GM21786 (cell line): ENCODE results near the gene TPX2.

Experiments
- ATAC-seq: cut with Tn5 transposase; IDR thresholded peaks from one replicate; pipeline ENCODE4 v1.9.1; 2021; ENCODE audit not compliant: unreplicated experiment

TPX2 gene

DNA sequence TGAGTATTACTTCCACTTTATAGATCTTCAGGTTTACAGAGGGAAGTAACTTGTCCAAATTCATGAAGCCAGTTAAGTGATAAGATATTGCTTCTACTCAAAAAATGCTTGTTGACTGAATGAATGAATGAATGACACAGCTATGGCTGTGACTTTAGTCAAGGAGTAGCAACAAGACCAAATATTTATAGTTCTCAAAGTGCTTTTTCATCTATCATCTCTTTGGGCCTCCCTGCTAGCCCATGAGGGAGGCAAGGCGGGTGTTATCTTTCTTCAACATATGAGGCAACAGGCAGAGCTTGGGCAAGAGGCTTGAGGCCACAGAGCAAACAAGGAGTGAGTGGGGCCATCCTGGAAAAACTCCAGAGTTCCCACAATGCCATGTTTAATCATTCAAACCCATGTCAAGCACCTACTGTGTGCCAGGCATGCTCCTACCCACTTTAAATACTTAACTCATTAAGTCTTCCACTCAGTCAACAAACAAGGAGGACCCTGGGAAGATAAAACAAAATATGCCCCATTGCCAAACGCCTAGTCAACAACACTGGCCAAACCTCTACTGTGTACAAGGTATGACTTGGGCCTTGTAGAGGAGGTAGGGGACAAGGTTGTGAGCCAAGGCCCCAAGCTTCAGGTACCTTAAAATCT, 32.4 kb upstream of the TPX2 start:
- ATAC-seq: no peak

DNA sequence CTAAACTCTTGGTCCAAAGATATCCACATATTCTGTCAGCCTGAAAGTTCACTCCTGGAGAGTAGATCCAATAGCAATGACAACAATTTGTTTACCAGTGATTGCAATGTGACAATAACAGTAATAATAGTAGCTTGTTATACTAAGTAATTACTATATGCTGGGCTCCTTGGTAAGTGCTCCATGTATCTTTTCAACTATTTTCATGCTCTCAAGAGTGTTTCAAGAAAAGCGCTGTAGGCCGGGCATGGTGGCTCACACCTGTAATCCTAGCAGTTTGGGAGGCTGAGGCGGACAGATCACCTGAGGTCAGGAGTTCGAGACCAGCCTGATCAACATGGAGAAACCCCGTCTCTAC, 31.9 kb upstream of the TPX2 start:
- no peak for ATAC-seq

DNA sequence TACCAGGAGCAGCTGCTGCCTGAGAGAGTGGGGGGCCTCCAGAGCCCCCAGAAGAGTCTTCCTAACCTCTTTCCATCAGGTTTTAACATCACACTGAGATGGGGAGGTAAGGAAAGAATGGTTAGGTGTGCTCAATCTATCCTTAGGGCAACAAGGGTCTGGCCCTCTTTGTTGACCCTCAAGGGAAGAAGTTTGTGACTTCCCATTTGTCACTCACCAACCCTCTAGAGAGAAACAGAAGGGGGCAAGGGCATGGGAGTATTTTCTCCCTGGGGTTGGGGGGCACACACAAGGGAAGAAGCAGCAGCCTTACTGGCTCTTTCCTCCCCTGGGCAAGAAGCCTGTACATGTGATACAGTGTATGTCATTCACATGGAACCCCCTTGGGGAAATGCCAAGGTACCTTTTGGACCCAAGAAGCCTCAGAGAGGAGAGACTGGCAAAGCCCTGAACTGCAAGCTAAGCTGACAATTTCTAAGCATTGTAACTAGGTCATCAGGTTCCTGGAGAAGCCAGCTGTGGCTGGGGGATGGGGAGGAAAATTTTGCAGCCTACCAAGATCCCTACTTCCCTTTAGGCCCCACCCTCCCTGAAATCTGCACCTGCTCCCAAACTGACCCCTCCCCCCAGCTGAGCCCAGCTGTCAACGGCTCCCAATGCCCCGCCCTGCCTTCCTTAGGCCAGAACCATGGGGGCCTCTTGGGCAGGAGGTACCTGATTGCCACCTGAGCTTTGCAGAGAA, 30.9 kb upstream of the TPX2 start:
- no peak for ATAC-seq

DNA sequence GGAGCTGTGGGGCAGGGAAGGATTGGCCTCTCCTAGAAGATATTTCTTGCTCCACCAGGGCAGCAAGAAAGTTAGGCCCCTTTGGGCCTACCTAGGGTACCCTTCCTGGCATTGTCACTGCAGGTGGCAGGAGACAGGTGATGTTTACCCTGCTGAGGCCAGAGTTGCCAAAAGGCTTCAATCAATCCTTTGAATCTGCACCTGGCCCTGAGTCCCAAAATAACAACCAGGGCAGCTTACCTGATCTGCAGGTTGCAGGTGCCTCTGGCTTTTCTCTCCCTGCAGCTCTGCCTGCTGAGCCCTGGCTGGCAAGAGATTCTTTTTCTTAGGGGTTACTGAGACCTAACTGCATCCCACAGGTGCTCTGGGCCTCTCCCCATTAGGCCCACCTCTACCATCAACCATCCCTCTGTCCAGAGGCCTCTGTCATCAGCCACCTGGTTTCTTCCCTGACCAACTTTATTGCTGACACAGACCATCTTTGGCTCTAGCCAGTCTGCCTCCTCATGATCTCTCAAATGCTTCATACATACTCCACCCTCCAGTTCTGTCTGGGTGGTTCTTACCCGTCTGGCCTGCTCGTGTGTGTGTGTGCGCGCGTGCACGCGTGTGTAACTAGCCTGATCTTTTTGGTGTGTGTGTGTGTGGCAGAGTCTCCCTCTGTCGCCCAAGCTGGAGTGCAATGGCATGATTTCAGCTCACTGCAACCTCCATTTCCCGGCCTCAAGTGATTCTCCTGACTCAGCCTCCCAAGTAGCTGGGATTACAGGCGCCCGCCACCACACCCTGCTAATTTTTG, 30.2 kb upstream of the TPX2 start:
- no peak for ATAC-seq

DNA sequence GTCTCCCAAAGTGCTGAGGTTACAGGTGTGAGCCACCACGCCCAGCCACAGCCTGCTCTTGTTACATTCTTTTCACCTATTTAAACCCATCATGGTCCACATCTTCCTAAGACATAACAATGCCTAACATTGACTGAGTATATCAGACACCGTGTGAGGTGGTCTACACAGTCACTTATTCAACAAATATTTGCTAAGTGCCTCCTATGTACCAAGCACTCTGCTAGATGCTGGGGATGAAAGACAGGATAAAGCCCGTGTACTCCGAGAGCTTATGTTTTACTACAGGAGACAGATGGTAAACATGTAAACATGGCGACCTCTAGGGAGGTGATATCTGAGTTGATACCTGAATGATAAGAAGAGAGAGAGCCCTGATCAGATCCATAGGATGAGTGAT, 29.2 kb upstream of the TPX2 start:
- ATAC-seq: no peak

DNA sequence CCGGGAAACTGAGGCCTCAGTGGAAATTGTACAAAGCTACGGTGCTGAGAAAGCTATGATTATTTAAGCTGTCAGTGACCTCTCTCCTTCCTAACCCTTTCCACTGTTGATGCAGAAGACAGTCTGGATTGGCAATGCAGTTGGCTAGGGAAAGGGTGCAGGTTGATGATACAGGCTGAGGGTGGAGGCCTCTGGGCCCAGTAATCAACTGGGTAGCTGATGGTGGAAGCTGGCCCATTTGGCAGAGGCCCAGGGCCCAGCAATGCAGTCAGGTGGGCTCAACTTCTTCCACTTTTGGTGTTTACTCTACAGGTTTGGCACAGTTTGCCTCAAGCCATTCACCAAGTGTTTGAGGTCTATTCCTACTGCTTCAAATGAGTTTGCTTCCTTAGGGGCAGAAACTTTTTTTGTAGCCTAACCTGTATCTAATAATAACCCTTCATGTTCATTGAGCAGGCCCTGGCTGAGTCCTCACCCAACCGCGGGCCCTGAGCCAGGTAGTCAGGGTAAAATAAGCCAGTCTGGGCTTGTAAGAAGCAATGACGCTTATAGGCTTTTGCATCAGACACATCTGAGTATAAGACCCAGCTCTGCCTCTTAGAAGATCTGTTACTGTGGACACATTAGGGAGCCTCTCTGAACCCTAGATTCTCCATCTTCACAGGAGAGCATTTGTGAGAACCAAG, 28.5 kb upstream of the TPX2 start:
- ATAC-seq: no peak

DNA sequence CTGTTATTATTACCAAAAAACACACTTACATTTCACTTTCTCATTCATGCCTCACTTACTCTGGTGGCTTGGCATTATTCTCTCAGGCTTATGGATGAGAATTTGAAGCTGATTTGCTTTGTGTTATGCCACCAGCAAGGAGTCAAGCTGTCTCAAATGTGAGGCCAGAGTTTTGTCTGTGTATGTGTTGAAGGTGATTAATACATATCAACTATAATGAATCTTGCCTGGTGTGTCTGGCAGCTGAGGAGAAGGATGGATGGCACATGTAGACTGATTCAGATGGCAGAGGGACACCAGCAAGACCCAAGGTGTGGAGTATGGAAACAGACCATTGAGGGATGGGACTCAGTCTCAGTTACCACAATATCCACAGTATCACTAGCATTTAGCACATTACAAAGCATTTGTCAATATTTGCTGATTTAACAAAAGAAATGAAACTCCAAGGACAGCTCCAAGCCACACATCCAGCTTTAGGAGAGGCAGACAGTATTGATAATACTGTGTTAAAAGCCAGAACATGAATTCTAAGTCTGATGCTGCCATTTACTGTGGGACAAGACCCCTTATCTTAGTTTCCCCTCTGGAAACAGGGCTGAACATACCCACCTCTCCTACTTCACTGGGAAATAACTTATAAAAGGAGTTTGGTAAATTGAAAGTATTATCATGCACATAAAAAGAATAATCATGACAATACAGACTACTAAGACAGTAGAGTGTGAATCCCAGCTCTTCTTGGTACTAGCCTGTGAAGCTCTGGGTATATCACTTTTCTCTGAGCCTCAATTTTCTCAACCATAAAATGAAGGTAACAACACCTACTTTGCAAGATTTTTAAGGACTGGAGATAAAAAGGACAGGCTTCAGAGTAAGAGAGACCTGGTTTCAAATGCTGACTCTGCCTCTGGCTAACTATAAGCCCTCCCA, 27.6 kb upstream of the TPX2 start:
- no peak for ATAC-seq

DNA sequence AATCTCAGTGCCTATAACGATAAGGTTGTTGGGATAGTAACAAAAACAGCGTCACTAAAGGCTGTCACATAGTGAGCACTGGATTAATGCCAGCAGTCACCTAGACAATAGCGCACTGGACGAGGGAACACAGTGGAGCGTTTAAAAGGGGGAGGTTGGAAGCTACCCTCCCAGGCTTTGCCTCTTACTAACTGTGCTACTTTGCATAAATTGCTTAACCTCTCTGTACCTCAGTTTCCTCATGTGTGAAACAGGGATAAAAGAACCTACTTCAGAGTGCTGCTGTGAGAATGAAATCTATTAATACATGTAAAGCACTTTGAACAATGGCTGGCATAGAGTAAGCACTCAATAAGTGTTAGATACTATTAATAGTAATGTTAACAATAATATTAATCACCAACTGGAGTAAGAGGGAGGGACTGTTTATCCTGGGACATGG, 27.0 kb upstream of the TPX2 start:
- no peak for ATAC-seq

DNA sequence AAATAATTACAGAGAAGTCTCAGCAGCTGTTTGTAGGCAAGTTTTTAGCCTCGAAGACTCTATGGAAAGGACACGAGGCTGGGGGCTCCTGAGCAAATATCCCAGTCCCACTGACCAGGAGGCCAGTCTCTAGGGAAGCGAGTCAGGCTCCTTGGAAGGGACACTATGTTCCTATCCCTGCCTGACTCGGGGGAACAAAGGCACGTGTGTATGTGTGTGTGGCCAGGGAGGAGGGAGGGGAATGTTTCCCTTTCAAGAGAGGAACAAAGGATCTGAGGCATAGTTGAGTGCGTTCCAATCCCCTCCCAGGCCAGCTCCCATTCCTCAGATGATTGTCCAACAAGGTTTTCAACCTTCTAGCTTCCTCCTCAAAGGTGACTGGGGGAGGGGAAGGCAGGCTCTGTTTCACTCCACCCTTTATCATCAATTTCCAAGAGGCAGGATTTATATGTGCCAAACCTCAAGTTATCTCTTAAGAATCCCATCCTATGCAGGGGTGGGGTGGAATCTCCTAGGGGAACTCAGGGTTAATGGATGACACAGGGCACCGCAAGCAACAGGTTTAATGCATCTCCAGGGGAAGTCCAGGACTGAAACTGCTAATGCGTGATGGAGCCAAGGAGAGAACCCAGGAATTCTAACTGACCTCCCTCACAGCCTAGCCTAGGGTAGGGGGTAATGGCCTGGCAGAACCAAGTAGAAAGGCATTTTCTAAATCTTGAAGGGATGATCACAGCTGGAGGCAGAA, 26.4 kb upstream of the TPX2 start:
- ATAC-seq: no peak

DNA sequence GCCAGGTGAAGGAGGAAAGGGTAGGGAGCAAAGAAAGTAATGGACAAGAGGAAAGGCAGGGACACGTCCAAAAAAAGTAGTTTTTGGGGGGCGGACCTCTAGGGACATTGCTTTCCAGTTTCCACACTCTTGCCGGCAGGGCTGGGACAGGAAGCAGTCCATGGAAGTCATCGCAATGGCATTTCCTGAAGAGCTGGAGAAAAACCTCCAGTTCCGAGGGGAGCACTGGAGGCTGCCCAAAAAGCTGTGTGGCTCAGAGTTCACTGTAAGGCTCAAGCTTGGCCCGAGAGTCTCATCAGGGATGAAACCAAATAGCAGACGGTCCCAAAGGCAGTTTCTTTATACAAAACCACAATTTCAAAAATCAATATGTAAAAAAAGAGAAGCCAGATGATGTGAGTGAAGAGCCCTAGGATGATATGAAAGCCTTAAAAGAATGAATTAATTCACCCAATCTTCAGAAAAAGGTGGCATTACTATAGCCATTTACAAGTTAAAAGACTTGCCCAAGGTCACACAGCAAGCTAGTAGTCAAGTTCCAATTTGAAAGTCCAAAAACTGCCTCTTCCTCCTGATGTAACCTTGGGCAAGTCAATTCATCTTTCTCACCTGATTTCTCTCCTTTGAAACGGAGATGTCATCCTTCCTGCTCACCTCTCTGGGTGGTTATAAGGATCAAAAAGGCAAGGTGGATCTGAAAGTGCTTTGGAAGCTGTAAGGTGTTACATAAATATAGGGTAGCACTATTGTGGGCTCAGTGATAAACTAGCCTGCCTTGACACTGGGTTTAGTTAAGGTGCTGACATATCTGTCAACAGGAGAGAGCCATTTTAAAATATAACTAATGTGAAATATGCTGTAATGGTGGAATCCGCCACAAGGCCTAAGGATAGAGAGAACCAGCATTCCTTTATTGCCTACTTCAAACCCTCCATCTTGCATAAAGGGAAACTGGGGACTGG, 25.5 kb upstream of the TPX2 start:
- ATAC-seq: no peak

DNA sequence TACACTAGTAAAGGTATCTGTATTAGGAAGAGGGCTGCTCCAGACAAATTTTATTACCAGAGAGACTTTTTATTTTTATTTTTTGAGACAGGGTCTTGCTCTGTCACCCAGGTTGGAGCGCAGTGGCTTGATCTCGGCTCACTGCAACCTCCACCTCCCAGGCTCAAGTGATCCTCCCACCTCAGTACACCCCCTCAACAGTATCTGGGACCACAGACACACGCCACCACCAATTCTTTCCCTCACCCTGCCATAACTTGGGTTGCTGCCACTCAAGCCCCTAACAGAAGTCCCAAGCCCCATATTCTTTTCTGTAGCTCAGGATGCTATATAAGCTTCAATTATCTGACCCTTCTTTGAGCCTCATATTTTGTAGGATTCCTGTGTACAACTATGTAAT, 23.3 kb upstream of the TPX2 start:
- no peak for ATAC-seq

DNA sequence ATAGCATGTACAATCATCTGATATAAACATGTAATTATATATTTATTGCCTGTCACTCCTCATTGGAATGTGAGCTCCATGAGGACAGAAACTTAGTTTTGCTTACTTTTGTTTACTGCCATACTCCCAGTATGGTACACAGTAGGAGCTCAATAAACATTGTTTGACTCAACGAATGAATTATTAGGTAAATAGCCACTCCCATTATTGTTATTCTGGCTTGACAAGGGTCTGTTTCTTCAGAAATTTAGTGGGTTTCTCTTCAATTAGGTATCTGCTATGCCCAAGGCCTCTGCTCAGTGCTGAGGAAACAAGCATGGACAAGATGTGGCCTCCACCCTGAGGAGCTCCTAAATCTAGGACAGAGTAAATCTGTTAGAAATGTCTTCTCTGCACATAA, 22.7 kb upstream of the TPX2 start:
- no peak for ATAC-seq

DNA sequence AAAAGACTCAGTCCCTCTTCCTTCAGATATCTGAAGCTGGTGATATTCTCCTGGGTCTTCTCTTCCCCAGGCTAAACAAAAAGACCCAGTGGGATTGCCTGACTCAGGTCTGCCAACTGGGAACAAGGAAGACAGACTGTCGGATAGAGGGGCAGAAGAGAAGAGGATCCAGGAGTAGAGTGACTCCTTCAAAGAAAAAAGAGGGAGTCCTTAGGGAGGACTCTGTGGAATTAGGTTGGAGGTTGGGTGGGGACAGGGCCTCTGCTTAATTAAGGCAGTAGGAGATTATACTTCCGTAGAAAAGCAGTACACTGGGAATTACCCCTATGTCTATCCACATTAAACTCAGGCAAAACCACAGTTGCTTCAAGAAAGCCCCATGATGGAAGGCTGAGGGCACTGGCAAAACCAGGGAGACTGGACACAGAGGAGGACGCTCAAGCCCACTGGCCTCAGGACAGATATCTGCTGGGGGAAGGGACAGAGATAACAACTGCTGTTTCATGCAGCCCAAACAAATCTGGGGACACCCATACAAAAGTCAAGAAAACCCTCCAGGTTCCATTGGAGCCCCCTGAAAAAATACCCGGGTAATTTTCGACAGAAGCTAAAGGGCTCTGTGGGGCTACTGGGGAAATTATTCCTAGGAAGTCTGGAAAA, 22.1 kb upstream of the TPX2 start:
- peak; percentile 11 for ATAC-seq

DNA sequence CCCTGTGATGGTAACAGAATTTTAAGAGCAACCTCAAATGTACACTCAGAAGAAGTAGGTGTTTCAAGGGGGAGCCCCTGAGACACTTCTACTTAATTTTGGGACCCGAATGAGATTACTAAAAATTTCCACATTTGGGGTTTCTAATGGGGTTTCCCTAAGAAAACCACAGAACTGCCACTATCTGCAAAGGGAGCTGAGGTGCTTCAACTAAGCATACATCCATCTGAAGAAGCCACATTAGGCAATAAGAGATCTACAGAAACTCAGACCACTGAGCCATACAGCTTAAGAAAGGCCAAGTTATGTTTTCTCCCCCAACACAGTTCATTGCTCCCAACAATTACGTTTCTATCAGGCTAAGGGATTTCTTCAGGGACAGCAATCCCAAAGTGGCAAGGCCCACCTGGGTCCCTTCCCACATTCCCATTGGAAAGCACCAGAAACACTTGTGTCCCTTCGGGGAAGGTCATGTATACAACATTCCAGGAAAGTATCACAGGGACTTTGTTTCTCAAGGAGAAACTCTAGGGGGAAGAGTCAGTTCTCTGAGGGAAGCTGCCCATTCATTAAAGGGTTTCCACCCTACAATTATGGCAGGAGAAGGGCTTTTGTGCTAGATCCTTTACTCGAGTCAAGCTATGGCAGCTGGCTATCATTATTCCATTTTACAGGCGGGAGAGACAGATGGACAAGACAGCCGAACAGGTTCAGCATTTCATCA, 21.4 kb upstream of the TPX2 start:
- ATAC-seq: peak; percentile 46

DNA sequence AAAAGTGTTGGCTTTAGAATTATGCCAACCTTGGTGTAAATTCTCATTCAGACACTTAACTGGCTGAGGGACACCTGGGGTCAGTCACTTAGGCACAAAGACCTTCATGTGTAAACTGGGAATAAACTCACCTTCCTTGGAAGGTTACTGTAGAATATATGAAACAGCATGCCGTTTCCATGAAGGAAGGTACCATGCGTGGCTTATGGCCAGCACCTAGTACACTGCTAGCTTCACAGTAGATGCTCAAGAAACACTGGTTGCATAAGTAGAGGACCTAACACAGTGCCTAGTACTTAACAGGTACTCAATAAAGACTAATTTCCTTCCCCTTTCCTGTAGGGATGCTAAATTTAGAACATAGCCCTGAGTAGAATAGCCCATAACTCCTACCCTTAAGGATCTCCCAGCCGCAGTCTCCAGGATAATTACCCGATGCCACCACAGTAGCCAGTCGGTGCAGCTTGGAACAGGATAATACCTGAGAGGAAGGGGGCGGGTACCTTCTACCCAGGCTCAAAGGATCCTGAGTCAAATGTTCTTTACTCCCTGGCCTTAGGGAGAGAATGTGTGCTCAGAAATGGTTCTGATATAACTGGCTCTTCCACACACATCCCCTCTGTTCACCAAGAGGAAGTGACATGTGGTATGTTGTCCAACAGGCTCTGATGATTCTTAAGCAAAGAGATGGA, 20.0 kb upstream of the TPX2 start:
- ATAC-seq: no peak

DNA sequence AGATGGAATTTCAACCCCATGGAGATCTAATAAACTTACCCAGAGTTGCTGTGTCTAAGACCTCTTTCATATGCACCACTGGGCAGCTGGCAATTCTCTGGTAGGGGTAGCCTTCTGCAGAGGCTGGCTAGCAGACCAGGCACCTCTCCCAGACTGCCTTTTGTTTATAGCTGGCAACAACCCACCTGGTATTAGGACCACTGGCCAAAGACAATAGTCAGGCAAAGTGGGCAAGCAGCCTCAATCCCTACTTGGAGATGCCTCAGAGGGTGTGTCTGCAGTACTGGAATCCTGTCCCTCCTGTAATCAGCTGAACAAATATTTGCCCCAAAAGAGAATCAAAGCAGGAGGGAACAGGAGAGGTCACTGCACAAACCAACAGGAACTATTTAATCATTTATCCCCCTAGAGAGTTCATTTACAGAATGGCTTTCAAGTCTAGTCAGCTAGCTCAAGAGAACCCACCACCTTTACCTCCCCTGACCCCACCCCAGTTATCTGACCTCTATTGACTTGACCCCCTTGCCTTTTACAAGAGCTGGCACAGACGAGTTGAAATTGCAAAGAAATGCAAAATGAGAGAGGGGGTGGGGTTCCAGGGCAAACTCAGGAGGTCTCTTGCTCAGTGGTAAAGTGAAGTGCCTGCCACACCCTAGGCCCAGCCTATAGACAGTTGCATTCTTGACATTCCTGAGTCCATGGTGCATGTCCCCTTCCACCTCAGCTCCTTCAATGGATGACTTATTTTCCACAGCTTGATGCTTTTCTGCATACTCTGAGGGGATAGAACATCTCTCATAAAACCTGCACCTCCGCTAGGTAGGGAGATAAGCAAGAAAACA, 19.2 kb upstream of the TPX2 start:
- ATAC-seq: no peak
